GM21825 (cell line): ENCODE data around the gene GALC.
A peak's percentile ranks its signal among the peaks of the same experiment; 100 is the strongest.
"Not testable (repeated sequence)": the region's sequence is repeated elsewhere in the genome, so short reads cannot be mapped to it uniquely, and the experiment has no call there.

Experiments
- ATAC-seq: cut with Tn5 transposase; IDR thresholded peaks from one replicate; pipeline ENCODE4 v1.9.1; 2021; ENCODE audit warnings: mild to moderate bottlenecking, moderate library complexity; ENCODE audit not compliant: unreplicated experiment

GALC gene

GRCh38 chr14:87992718-87993628 is at the start of gene GALC:
TSS of gene GALC (minus strand) at chr14:87993182. CDS start at chr14:87993164, 18 bp downstream.
- peak; percentile 85 for ATAC-seq

GRCh38 chr14:88040146-88040545 is 47.2 kb upstream of the GALC start:
- ATAC-seq = no peak

- ATAC-seq = no peak
Observed at GRCh38 chr14:88039197-88039596, 46.2 kb upstream of the GALC start.

GRCh38 chr14:88037325-88037724 is 44.3 kb upstream of the GALC start:
- no peak for ATAC-seq

GRCh38 chr14:88036422-88036821 is 43.4 kb upstream of the GALC start:
- ATAC-seq = no peak

GRCh38 chr14:88034076-88034475 is 41.1 kb upstream of the GALC start:
- ATAC-seq = no peak

GRCh38 chr14:88032373-88032772 is 39.4 kb upstream of the GALC start:
- ATAC-seq = no peak

GRCh38 chr14:88030892-88031291 is 37.9 kb upstream of the GALC start:
- ATAC-seq = no peak

- ATAC-seq = no peak
Observed at GRCh38 chr14:88030079-88030478, 37.1 kb upstream of the GALC start.

GRCh38 chr14:88029500-88029899 is 36.5 kb upstream of the GALC start:
- ATAC-seq = no peak

- ATAC-seq = no peak
Observed at GRCh38 chr14:88026890-88027289, 33.9 kb upstream of the GALC start.

- ATAC-seq = no peak
Observed at GRCh38 chr14:88025313-88025712, 32.3 kb upstream of the GALC start.

- ATAC-seq = not testable (repeated sequence)
Observed at GRCh38 chr14:88024252-88025086, 31.5 kb upstream of the GALC start.

GRCh38 chr14:88023658-88024187 is 30.7 kb upstream of the GALC start:
- ATAC-seq = no peak

GRCh38 chr14:88017535-88017934 is 24.6 kb upstream of the GALC start:
- no peak for ATAC-seq

- no peak for ATAC-seq
Observed at GRCh38 chr14:88016768-88017167, 23.8 kb upstream of the GALC start.

- ATAC-seq = peak; percentile 93
Observed at GRCh38 chr14:88013750-88014349, 20.9 kb upstream of the GALC start.

GRCh38 chr14:88012495-88012894 is 19.5 kb upstream of the GALC start:
- no peak for ATAC-seq

GRCh38 chr14:88010331-88010730 is 17.3 kb upstream of the GALC start:
- ATAC-seq = no peak

- no peak for ATAC-seq
Observed at GRCh38 chr14:88009486-88009885, 16.5 kb upstream of the GALC start.
